Lower leg skin (tissue), 3 donors: ENCODE results near the gene NXPH2.

Source experiments
- POLR2A ChIP-seq, 2 donors: fragments of 450-650 bp; IDR thresholded peaks; one replicate each; pipeline ENCODE4 v1.6.1; 2016 to 2017; ENCODE audit warnings: antibody characterized with exemption in 2 of 2, mild to moderate bottlenecking in 1 of 2, moderate library complexity in 1 of 2
- TF ChIP-seq, protein P1 (sequence below), 3 donors: fragments of 450-650 bp; IDR thresholded peaks; one replicate each; pipeline ENCODE4 v1.5.1; 2016; ENCODE audit warnings: antibody characterized with exemption in 3 of 3, mild to moderate bottlenecking in 3 of 3, moderate library complexity in 2 of 3

DNA sequence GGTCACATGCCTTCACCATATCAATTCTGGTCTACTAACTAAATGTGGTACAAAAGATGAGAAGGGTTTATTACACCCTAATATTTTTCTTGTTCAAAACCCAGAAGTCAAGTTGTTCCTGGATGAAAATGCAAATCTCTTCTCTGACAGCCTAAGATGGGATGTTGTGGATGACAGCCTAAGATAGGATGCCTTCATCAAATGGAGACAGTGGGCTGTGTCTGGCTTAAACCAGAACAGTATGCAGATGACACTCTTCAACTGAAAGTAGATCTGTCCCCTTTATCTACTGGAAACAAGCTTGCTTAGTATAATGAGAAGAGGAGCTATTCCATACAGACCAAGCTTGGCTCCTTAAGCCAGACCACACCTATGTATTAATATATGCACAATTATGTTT lies 17.7 kb downstream of the NXPH2 start:
- TF ChIP-seq, protein P1, sequence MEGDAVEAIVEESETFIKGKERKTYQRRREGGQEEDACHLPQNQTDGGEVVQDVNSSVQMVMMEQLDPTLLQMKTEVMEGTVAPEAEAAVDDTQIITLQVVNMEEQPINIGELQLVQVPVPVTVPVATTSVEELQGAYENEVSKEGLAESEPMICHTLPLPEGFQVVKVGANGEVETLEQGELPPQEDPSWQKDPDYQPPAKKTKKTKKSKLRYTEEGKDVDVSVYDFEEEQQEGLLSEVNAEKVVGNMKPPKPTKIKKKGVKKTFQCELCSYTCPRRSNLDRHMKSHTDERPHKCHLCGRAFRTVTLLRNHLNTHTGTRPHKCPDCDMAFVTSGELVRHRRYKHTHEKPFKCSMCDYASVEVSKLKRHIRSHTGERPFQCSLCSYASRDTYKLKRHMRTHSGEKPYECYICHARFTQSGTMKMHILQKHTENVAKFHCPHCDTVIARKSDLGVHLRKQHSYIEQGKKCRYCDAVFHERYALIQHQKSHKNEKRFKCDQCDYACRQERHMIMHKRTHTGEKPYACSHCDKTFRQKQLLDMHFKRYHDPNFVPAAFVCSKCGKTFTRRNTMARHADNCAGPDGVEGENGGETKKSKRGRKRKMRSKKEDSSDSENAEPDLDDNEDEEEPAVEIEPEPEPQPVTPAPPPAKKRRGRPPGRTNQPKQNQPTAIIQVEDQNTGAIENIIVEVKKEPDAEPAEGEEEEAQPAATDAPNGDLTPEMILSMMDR (IDR thresholded peaks at IDR 0.05) = no peak
- no peak for TF ChIP-seq POLR2A (IDR thresholded peaks at IDR 0.05)
